HepG2 (cell line): ENCODE data around the gene CALCR. TPM values are rescaled to one million over a fixed set of nuclear protein-coding genes. Genes with fewer than 3 reads are reported as not detected.

Experiments
- ATAC-seq: fragments of 200-7000 bp; cut with Tn5 transposase; 3 replicates; pipeline ENCODE4 v1.9.1; 2020; ENCODE audit warnings: mild to moderate bottlenecking, moderate library complexity
- BruUV-seq: library from RNA; stranded (reverse); fragments of 400-500 nt; replicated peaks from 2 replicates; lab custom pipeline; 2021; lab: Mats Ljungman, UMichigan
- CTCF ChIA-PET: fragments of 300-600 bp; formaldehyde crosslinking; extraction: SDS; loops from one replicate; lab custom pipeline; 2021; ENCODE audit warnings: low total read pairs, inconsistent platforms, low intra/inter-chr PET ratio; lab: Yijun Ruan, JAX
- POLR2A ChIA-PET: fragments of 350-600 bp; sonication (Branson Sonifier 250); formaldehyde crosslinking; loops from one replicate; lab custom pipeline; 2020; ENCODE audit warnings: antibody characterized with exemption, inconsistent platforms; lab: Yijun Ruan, JAX
- DNase-seq: peaks from one replicate; pipeline ENCODE4 v3.0.0-alpha.2; 2015; ENCODE audit warnings: low spot score
- FAIRE-seq: peaks from 3 replicates; lab custom pipeline; 2011; peaks lifted over from hg19 to GRCh38; lab: Jason Lieb, UNC
- H2AFZ ChIP-seq: one replicate; pipeline ENCODE4 v1.6.1; 2011; ENCODE audit warnings: low read length, inconsistent platforms
- H3K27ac ChIP-seq: fragments of 300-600 bp; 3 replicates; pipeline ENCODE4 v1.8.0; 2011; ENCODE audit warnings: mixed run types, mild to moderate bottlenecking, mixed read lengths, low read length, inconsistent platforms; ENCODE audit not compliant: insufficient read depth; ENCODE audit errors: extremely low read length
- H3K27me3 ChIP-seq, 2 experiments: fragments of 200-600 bp in 1 of 2; 2 replicates in 1 of 2; 3 replicates in 1 of 2; pipeline versions ENCODE4 v1.6.0 to v1.8.0; 2011; ENCODE audit warnings: low read length in 2 of 2, mild to moderate bottlenecking in 2 of 2, moderate library complexity in 2 of 2, inconsistent platforms in 1 of 2; ENCODE audit not compliant: insufficient read depth in 2 of 2, control insufficient read depth in 1 of 2
- H3K36me3 ChIP-seq, 2 experiments: fragments of 200-600 bp in 1 of 2; replicated peaks in 1 of 2; 2 replicates in 1 of 2; 3 replicates in 1 of 2; pipeline versions ENCODE4 v1.5.1 to v1.8.0; 2011; ENCODE audit warnings: low read length in 2 of 2, inconsistent platforms in 1 of 2; ENCODE audit not compliant: insufficient read depth in 2 of 2, control insufficient read depth in 1 of 2
- H3K4me1 ChIP-seq: 2 replicates; pipeline ENCODE4 v1.5.1; 2012; ENCODE audit warnings: low read length, inconsistent platforms; ENCODE audit not compliant: insufficient read depth
- H3K4me2 ChIP-seq: 2 replicates; pipeline ENCODE4 v1.6.0; 2011; ENCODE audit warnings: low read depth, low read length, inconsistent platforms
- H3K4me3 ChIP-seq, 3 experiments: fragments of 200-600 bp in 1 of 3; sonication (generic), shearing (Covaris generic) in 1 of 3; replicated peaks in 1 of 3; 2 replicates each; pipeline ENCODE4 v1.5.1; 2011 to 2016; ENCODE audit warnings: low read length in 3 of 3, inconsistent platforms in 2 of 3, low read depth in 2 of 3, mild to moderate bottlenecking in 2 of 3, control low read depth in 1 of 3, mixed read lengths in 1 of 3; ENCODE audit not compliant: insufficient read depth in 1 of 3
- H3K79me2 ChIP-seq: one replicate; pipeline ENCODE4 v1.6.1; 2011; ENCODE audit warnings: low read length, inconsistent platforms; ENCODE audit not compliant: insufficient read depth
- H3K9ac ChIP-seq: 2 replicates; pipeline ENCODE4 v1.6.0; 2011; ENCODE audit warnings: mild to moderate bottlenecking, low read depth, low read length, inconsistent platforms; ENCODE audit not compliant: insufficient read depth
- H3K9me3 ChIP-seq: 2 replicates; pipeline ENCODE4 v1.5.1; 2012; ENCODE audit warnings: mild to moderate bottlenecking, low read length
- H4K20me1 ChIP-seq: 2 replicates; pipeline ENCODE4 v1.6.0; 2011; ENCODE audit warnings: inconsistent platforms, mild to moderate bottlenecking, low read length, moderate library complexity; ENCODE audit not compliant: insufficient read depth
- CTCF ChIP-seq: sonication (generic); formaldehyde crosslinking; IDR thresholded peaks from 2 replicates; pipeline ENCODE4 v1.5.0; 2020; ENCODE audit warnings: mild to moderate bottlenecking, missing genetic modification reagents, moderate library complexity
- GATAD2A ChIP-seq: IDR thresholded peaks from 2 replicates; pipeline ENCODE4 v1.6.1; 2016
- SNRNP70 ChIP-seq: fragments of 200-400 bp; formaldehyde crosslinking; IDR thresholded peaks from 2 replicates; pipeline ENCODE4 v1.6.1; 2017; ENCODE audit warnings: mild to moderate bottlenecking, low read depth, low read length, moderate library complexity
- TCF7L2 ChIP-seq: IDR thresholded peaks from 2 replicates; pipeline ENCODE4 v1.6.1; 2011; ENCODE audit warnings: mild to moderate bottlenecking, low read depth, low read length, moderate library complexity
- ZNF879 ChIP-seq: sonication (generic); formaldehyde crosslinking; IDR thresholded peaks from 2 replicates; pipeline ENCODE4 v1.8.1; 2023; ENCODE audit warnings: missing genetic modification reagents
- WGBS: methylation state at CpG from one replicate; pipeline ENCODE4 v1.1.6; 2017; ENCODE audit warnings: low lambda C conversion rate; 5-methylcytosine and 5-hydroxymethylcytosine counted together
- in situ Hi-C: cut with HindIII; loops from 2 replicates; pipeline ENCODE4 v1.10.0; 2017; ENCODE audit warnings: low pct_unique_long_range_greater_than_20kb; ENCODE audit not compliant: extremely low pct_ligation_motif_present
- intact Hi-C: fragments of 100-400 bp; cut with micrococcal nuclease; formaldehyde crosslinking; loops from one replicate; pipeline ENCODE4 v1.10.0; 2022; ENCODE audit not compliant: unreplicated experiment
- polyA plus RNA-seq, 8 experiments: library from polyadenylated mRNA; depleted of rRNA in 3 of 8; stranded (reverse) in 7 of 8; unstranded in 1 of 8; fragments of >200 nt; fragmentation: Illumina TruSeq in 4 of 8; extraction: Trizol in 4 of 8; gene quantifications; 2 replicates each; pipeline versions ENCODE4 v1.2.1 to v1.2.3, GENCODE V29; 2011 to 2016; ENCODE audit warnings: low read depth in 4 of 8, missing spikeins in 1 of 8, mixed read lengths in 1 of 8; ENCODE audit not compliant: insufficient read depth in 1 of 8
- total RNA-seq, 5 experiments: library from RNA; depleted of rRNA; stranded (reverse); fragments of >200 nt; fragmentation: Illumina TruSeq; extraction: Trizol; gene quantifications; 2 replicates each; pipeline ENCODE4 v1.2.3, GENCODE V29; 2016; ENCODE audit warnings: low read depth in 1 of 5

The CALCR gene
- total and polyA plus RNA-seq, 2 of the 13 experiments (the other 11 are each of a cell fraction or from before 2014, with no cell fraction given): not detected

- ATAC-seq (no peak), DNase-seq (no peak), FAIRE-seq (no peak)
- H3K27ac ChIP-seq: no peak overlapping the region
- no peaks in the 10 kb centered on the region for H3K36me3 ChIP-seq
- H3K4me3 ChIP-seq: no peak overlapping the region
- H4K20me1 ChIP-seq: no peaks in the 10 kb centered on the region
- no TSS peak for BruUV-seq
- no peak overlapping the region for H3K9ac ChIP-seq
- no peaks in the 10 kb centered on the region for H3K9me3 ChIP-seq
- H3K4me2 ChIP-seq: no peak overlapping the region
- TF ChIP-seq GATAD2A (CRISPR knock-in tag) (no peak), TCF7L2 (no peak), SNRNP70 (no peak)
- intact Hi-C loops (no loop called here), in situ Hi-C loops (no loop called here)
- no peaks in the 10 kb centered on the region for H3K27me3 ChIP-seq
- no peaks in the 10 kb centered on the region; the same call in 1 of the 2 replicates for H3K4me1 ChIP-seq
- no peaks in the 10 kb centered on the region for H3K79me2 ChIP-seq
- H2AFZ ChIP-seq: no peak overlapping the region
- POLR2A ChIA-PET: no interaction called here
- CTCF ChIA-PET: no interaction called here
Observed at GRCh38 chr7:93620057-93620456, 45.5 kb upstream of the CALCR start.

GRCh38 chr7:93601363-93601762, 26.8 kb upstream of the CALCR start:
- H3K27ac ChIP-seq: no peak overlapping the region
- H3K36me3 ChIP-seq: no peaks in the 10 kb centered on the region
- CTCF ChIA-PET: no interaction called here
- FAIRE-seq: no peak
- no peak overlapping the region for H3K4me3 ChIP-seq
- no peak for DNase-seq
- intact Hi-C loops: no loop called here
- no peak overlapping the region for H3K9ac ChIP-seq
- H3K9me3 ChIP-seq: no peaks in the 10 kb centered on the region
- TF ChIP-seq CTCF: 0 out of 2 replicates have a peak, but pooled peaks have one; percentile 14
- no peak for TF ChIP-seq ZNF879
- TF ChIP-seq, all 625 proteins: peak for 1
- POLR2A ChIA-PET: no interaction called here
- Histone ChIP-seq H3K27me3 (no peaks in the 10 kb centered on the region), H3K4me2 (no peak overlapping the region), H3K79me2 (no peaks in the 10 kb centered on the region), H3K4me1 (no peaks in the 10 kb centered on the region), H2AFZ (no peak overlapping the region), H4K20me1 (no peaks in the 10 kb centered on the region)
- in situ Hi-C loops: no loop called here
- 4% methylated on average over 1 of the region's 1 CpG for WGBS
- BruUV-seq: no TSS peak
- ATAC-seq: peak; percentile 54
